Cardiac fibroblast (primary cell): ENCODE data around the gene HNRNPH2.

Source experiments
- DNase-seq, 2 donors: peaks; one replicate each; pipeline versions ENCODE4 v3.0.0 to v3.0.0-alpha.2; 2010; ENCODE audit warnings: low read depth in 2 of 2
- H3K4me3 ChIP-seq, 2 donors: replicated peaks in 1 of 2; 1 replicate in 1 of 2; 2 replicates in 1 of 2; pipeline ENCODE4 v1.5.1; 2011; ENCODE audit warnings: low read depth in 2 of 2, low read length in 2 of 2, mild to moderate bottlenecking in 2 of 2, moderate library complexity in 1 of 2
- TF ChIP-seq, protein P1 (sequence below): IDR thresholded peaks from one replicate; pipeline ENCODE4 v1.5.1; 2011; ENCODE audit warnings: low read depth, mild to moderate bottlenecking, low read length, inconsistent platforms

The HNRNPH2 gene

GRCh38 chrX:101394372-101394771, 13.7 kb upstream of the HNRNPH2 start:
- no peak for DNase-seq
- no peak overlapping the region for H3K4me3 ChIP-seq
- TF ChIP-seq, protein P1, sequence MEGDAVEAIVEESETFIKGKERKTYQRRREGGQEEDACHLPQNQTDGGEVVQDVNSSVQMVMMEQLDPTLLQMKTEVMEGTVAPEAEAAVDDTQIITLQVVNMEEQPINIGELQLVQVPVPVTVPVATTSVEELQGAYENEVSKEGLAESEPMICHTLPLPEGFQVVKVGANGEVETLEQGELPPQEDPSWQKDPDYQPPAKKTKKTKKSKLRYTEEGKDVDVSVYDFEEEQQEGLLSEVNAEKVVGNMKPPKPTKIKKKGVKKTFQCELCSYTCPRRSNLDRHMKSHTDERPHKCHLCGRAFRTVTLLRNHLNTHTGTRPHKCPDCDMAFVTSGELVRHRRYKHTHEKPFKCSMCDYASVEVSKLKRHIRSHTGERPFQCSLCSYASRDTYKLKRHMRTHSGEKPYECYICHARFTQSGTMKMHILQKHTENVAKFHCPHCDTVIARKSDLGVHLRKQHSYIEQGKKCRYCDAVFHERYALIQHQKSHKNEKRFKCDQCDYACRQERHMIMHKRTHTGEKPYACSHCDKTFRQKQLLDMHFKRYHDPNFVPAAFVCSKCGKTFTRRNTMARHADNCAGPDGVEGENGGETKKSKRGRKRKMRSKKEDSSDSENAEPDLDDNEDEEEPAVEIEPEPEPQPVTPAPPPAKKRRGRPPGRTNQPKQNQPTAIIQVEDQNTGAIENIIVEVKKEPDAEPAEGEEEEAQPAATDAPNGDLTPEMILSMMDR: no peak

DNA sequence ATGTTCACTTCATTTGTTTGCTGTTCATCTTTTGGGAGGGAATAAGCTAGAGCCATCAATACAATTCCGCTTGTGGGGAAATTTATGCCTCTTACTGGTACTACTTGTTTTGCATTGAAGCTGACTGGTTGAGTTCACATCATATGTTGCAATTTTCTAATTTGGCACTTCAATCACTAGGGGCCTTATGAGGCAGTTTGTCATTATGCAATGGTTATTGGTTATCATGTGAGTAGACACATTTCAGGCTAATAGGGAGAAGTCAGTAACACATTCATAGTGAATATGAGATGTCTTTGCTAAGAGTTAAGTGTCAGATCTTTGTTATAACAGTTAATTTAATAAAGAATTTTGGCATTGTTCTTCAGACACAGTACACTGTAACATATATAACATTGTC, 12.2 kb upstream of the HNRNPH2 start:
- peak; percentile 31 to 45 for DNase-seq
- no peak overlapping the region for H3K4me3 ChIP-seq
- TF ChIP-seq, protein P1: no peak

DNA sequence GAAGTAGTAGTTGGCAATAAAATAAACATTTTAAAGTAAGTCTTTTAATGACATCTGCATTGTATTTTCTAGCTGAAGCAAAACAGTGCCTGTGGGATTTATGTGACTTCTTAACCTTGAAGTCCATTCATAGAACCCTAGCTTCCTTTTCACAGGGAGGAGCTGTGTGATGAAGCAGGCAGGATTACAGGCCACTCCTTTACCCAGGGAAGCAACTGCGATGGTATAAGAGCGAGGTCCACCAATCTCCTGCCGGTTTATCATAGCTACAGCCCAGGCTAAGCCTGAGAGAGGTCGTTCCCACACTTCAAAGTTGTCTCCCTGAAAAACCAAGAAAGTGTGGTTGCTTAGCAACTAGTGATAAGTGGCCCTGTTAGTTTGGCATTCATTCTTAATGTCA, 10.2 kb upstream of the HNRNPH2 start:
- TF ChIP-seq, protein P1: no peak
- DNase-seq: peak in 1 of 2 donors; percentile 54
- no peak overlapping the region for H3K4me3 ChIP-seq

DNA sequence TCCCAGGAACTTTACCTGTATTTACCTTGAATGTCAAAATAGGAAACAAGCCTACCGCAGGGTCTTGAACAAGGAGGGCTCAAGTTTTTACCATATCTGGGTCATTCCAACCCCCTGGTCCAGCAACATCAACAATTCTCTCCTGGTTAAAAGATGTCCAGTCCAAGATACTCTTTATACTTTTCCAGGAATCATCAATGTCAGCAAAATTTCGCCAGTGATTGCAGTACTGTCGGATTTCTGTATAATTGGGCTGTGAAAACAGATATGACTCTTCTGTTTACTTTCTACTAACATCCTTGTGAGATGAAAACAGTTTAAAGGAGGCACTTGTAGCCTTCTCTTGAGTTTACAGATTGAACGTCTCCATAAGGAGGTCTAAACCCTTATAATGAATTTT, 9.3 kb upstream of the HNRNPH2 start:
- H3K4me3 ChIP-seq: no peak overlapping the region
- no peak for DNase-seq
- TF ChIP-seq, protein P1: no peak

DNA sequence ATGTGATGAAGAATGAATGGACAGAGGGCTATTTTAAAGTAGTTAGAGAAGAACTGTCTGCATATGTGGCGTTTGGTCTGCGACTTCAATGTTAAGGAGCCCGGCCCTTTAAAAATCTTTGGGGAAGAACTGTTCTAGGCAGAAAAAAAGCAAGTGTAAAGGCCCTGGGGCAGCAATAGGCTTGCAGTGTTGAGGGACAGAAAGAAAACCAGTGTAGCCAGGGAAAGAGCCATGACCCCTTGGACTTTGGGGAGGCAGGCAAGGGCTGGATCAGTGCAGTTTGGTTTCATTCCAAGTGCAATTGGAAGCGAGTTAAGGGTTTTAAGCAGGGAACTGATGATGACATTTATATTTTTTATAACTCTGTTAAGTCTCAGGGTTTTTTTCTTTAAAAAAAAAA, 8.2 kb upstream of the HNRNPH2 start:
- TF ChIP-seq, protein P1: no peak
- no peak for DNase-seq
- no peak overlapping the region for H3K4me3 ChIP-seq

GRCh38 chrX:101407167-101407747, 765 bp upstream of the HNRNPH2 start:
- TF ChIP-seq, protein P1: no peak
- DNase-seq: no peak
- H3K4me3 ChIP-seq: peak overlapping the region; percentile 72

DNA sequence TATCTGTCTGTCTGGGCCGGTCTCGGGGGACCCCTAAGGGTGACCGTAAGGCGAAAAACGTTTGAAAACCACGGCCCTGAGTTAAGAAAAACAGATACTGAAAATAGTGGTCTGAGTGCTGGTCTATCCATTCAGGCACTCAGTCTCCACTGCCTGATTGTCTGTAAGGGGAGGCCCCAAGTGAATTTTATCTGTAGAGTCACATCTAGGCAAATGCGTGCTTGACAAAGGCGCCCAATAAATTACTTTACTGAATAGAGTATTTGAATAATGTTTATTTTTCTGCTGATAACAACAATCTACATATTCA, 465 bp downstream of the HNRNPH2 start:
- peak overlapping the region; percentile 60 to 67 for H3K4me3 ChIP-seq
- TF ChIP-seq, protein P1: no peak
- no peak for DNase-seq
